ENCODE results near the gene DMD. TPM values are rescaled to one million over a fixed set of nuclear protein-coding genes. Genes with fewer than 3 reads are reported as not detected.

DMD gene
- polyA plus RNA-seq, 3 donors = 0.23 TPM; not detected in 2

GRCh38 chrX:31074522-31074921, 2136.8 kb downstream of the DMD start:
- Histone ChIP-seq H3K79me2 (ENCODE audit: insufficient read depth, low read length) (no peaks in the 10 kb centered on the region), H3K36me3 (replicated peaks in 1 of 2; ENCODE audit: control insufficient read depth in 1 of 2, insufficient read depth in 2 of 2, low read length in 2 of 2) (no peaks in the 10 kb centered on the region), H3K4me1 (ENCODE audit: control insufficient read depth in 1 of 2, insufficient read depth in 2 of 2, low read length in 2 of 2) (no peaks in the 10 kb centered on the region), H4K20me1 (ENCODE audit: insufficient read depth, low read length) (no peaks in the 10 kb centered on the region), H3K27me3 (ENCODE audit: control insufficient read depth in 2 of 2, insufficient read depth in 2 of 2, low read length in 2 of 2) (no peaks in the 10 kb centered on the region), H3K27ac (ENCODE audit: low read depth in 1 of 2, low read length in 2 of 2) (no peak overlapping the region), H3K4me3 (replicated peaks in 1 of 3; ENCODE audit: low read depth in 2 of 3, low read length in 3 of 3) (no peak overlapping the region), H3K9me3 (replicated peaks in 1 of 2; ENCODE audit: control insufficient read depth in 1 of 2, insufficient read depth in 1 of 2, low read length in 2 of 2) (peaks cover 3 to 4% of the 10 kb centered on the region in 2 donors), H3K4me2 (replicated peaks; ENCODE audit: extremely low read depth, low read length, poor library complexity, severe bottlenecking) (no peak overlapping the region), H2AFZ (ENCODE audit: insufficient read depth, low read depth, low read length, poor library complexity, severe bottlenecking) (no peak overlapping the region), H3K9ac (ENCODE audit: insufficient read depth, low read length, poor library complexity, severe bottlenecking) (no peak overlapping the region)
- no peaks in the 10 kb centered on the region for H3K36me3 Mint-ChIP-seq
- H3K27me3 Mint-ChIP-seq (ENCODE audit: low read depth in 3 of 3) = peaks cover 0 to 2% (median 0%) of the 10 kb centered on the region in 3 donors
- no peak overlapping the region for H3K27ac Mint-ChIP-seq
- H3K9me3 Mint-ChIP-seq = peaks cover 8 to 31% (median 14%) of the 10 kb centered on the region in 7 donors
- H3K4me1 Mint-ChIP-seq = no peaks in the 10 kb centered on the region
- WGBS (ENCODE audit: insufficient coverage) = no CpG with 5 or more reads among the region's 2 CpGs
- H3K4me3 Mint-ChIP-seq = no peak overlapping the region
- no peak for DNase-seq
- TF ChIP-seq CTCF (IDR thresholded peaks at IDR 0.05) = no peak
- intact Hi-C loops (cut with micrococcal nuclease) = no loop called here

- no peaks in the 10 kb centered on the region for H3K36me3 Mint-ChIP-seq
- Histone ChIP-seq H3K4me1 (ENCODE audit: control insufficient read depth in 1 of 2, insufficient read depth in 2 of 2, low read length in 2 of 2) (no peaks in the 10 kb centered on the region), H3K36me3 (replicated peaks in 1 of 2; ENCODE audit: control insufficient read depth in 1 of 2, insufficient read depth in 2 of 2, low read length in 2 of 2) (no peaks in the 10 kb centered on the region), H3K27ac (ENCODE audit: low read depth in 1 of 2, low read length in 2 of 2) (no peak within 1 kb of the TSS), H4K20me1 (ENCODE audit: insufficient read depth, low read length) (no peaks in the 10 kb centered on the region), H3K9ac (ENCODE audit: insufficient read depth, low read length, poor library complexity, severe bottlenecking) (no peak within 1 kb of the TSS), H3K9me3 (replicated peaks in 1 of 2; ENCODE audit: control insufficient read depth in 1 of 2, insufficient read depth in 1 of 2, low read length in 2 of 2) (peaks cover 3 to 5% of the 10 kb centered on the region in 2 donors), H3K4me3 (replicated peaks in 1 of 3; ENCODE audit: low read depth in 2 of 3, low read length in 3 of 3) (no peak within 1 kb of the TSS), H3K4me2 (replicated peaks; ENCODE audit: extremely low read depth, low read length, poor library complexity, severe bottlenecking) (no peak within 1 kb of the TSS), H2AFZ (ENCODE audit: insufficient read depth, low read depth, low read length, poor library complexity, severe bottlenecking) (no peak within 1 kb of the TSS), H3K79me2 (ENCODE audit: insufficient read depth, low read length) (no peaks in the 10 kb centered on the region), H3K27me3 (ENCODE audit: control insufficient read depth in 2 of 2, insufficient read depth in 2 of 2, low read length in 2 of 2) (no peaks in the 10 kb centered on the region)
- H3K27me3 Mint-ChIP-seq (ENCODE audit: low read depth in 3 of 3) = peaks cover 0 to 6% (median 2%) of the 10 kb centered on the region in 3 donors
- no peaks in the 10 kb centered on the region for H3K4me1 Mint-ChIP-seq
- 91% methylated on average over 4 of the region's 33 CpGs for WGBS (ENCODE audit: insufficient coverage)
- no peak within 1 kb of the TSS for H3K27ac Mint-ChIP-seq
- H3K9me3 Mint-ChIP-seq = peaks cover 8 to 27% (median 14%) of the 10 kb centered on the region in 7 donors
- intact Hi-C loops (cut with micrococcal nuclease) = no loop called here
- no peak for DNase-seq
- TF ChIP-seq CTCF (IDR thresholded peaks at IDR 0.05) = no peak
- H3K4me3 Mint-ChIP-seq = no peak within 1 kb of the TSS
Measured at GRCh38 chrX:31071725-31072124, 2139.6 kb downstream of the DMD start, which contains the start of gene FTHL17. Gene FTHL17 (minus strand): TSS chrX:31072041. CDS start chrX:31071953, 88 bp downstream.

All from CD14-positive monocyte (primary cell).